ENCODE measurements around the gene LY6G5B.

DNA sequence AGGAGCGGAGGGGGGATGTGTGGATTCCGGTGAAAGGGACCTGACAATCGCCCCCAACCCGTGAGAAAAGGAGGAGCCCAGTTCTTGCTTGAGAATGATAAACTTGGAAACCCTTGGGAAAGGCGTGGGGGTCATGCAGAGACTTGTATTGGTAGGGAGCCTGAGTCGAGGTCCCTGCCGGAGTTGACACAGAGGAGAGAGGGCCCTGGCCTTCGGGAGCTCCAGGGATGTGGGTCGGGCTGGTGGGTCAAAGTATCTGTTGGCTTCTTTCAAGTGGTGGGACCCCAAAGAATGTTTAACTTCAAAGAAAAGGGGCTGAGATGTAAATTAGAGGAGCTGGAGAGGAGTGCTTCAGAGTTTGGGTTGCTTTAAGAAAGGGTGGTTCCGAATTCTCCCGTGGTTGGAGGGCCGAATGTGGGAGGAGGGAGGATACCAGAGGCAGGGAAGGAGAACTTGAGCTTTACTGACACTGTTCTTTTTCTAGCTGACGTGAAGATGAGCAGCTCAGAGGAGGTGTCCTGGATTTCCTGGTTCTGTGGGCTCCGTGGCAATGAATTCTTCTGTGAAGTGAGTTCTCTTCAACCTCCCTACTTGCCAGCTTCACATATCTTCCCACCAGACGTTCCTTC, 3.3 kb upstream of the LY6G5B start:
- TF ChIP-seq CTCF (IDR thresholded peaks at IDR 0.05): no peak
- no peak for TF ChIP-seq POLR2A (IDR thresholded peaks at IDR 0.05)
